ENCODE results near the gene GNPTG.

- TF ChIP-seq CTCF (IDR thresholded peaks at IDR 0.05) (no peak), EP300 (IDR thresholded peaks at IDR 0.05) (no peak), POLR2AphosphoS5 (IDR thresholded peaks at IDR 0.05) (no peak), POLR2A (IDR thresholded peaks at IDR 0.05) (no peak)
These were observed 3.2 kb downstream of the GNPTG start for GRCh38 chr16:1354815-1355540.
